GM19239 (cell line): ENCODE results near the gene DOC2B.
"Not testable (repeated sequence)": the region's sequence is repeated elsewhere in the genome, so short reads cannot be mapped to it uniquely, and the experiment has no call there.

ENCODE experiments used
- DNase-seq: peaks from one replicate; pipeline ENCODE4 v3.0.0; 2011; ENCODE audit warnings: low spot score; ENCODE audit not compliant: insufficient read length
- FAIRE-seq: peaks from 2 replicates; lab custom pipeline; 2011; peaks lifted over from hg19 to GRCh38; lab: Jason Lieb, UNC

Gene DOC2B

GRCh38 chr17:181245-182049, at the start of gene DOC2B:
TSS of gene DOC2B (minus strand) at chr17:181650. CDS start at chr17:181479, 171 bp downstream.
- FAIRE-seq (no peak), DNase-seq (no peak)

GRCh38 chr17:230395-230770, 48.9 kb upstream of the DOC2B start:
- no peak for FAIRE-seq
- no peak for DNase-seq

GRCh38 chr17:229709-230394, 48.4 kb upstream of the DOC2B start:
- FAIRE-seq (no peak), DNase-seq (no peak)

GRCh38 chr17:228951-229708, 47.7 kb upstream of the DOC2B start:
- FAIRE-seq, result no peak
- no peak for DNase-seq

GRCh38 chr17:227946-228615, 46.6 kb upstream of the DOC2B start:
- DNase-seq (no peak), FAIRE-seq (no peak)

GRCh38 chr17:227078-227945, 45.9 kb upstream of the DOC2B start:
- FAIRE-seq (no peak), DNase-seq (no peak)

GRCh38 chr17:226108-227077, 44.9 kb upstream of the DOC2B start:
- no peak for DNase-seq
- FAIRE-seq, result no peak

GRCh38 chr17:225551-225950, 44.1 kb upstream of the DOC2B start:
- no peak for DNase-seq
- no peak for FAIRE-seq

GRCh38 chr17:224576-224975, 43.1 kb upstream of the DOC2B start:
- not testable (repeated sequence) for DNase-seq, FAIRE-seq

- no peak for FAIRE-seq
- DNase-seq, result no peak
Measured at GRCh38 chr17:223723-224471, 42.4 kb upstream of the DOC2B start.

- FAIRE-seq, result no peak
- no peak for DNase-seq
Measured at GRCh38 chr17:222172-222571, 40.7 kb upstream of the DOC2B start.

GRCh38 chr17:219696-220095, 38.2 kb upstream of the DOC2B start:
- DNase-seq, result no peak
- FAIRE-seq, result no peak

- DNase-seq, result no peak
- no peak for FAIRE-seq
Measured at GRCh38 chr17:218432-219110, 37.1 kb upstream of the DOC2B start.

- DNase-seq (no peak), FAIRE-seq (no peak)
Measured at GRCh38 chr17:216625-217024, 35.2 kb upstream of the DOC2B start.

- not testable (repeated sequence) for FAIRE-seq, DNase-seq
Measured at GRCh38 chr17:215563-216478, 34.4 kb upstream of the DOC2B start.

- no peak for DNase-seq
- no peak for FAIRE-seq
Measured at GRCh38 chr17:214881-215331, 33.5 kb upstream of the DOC2B start.
